ENCODE measurements around the gene TUBB6.

DNA sequence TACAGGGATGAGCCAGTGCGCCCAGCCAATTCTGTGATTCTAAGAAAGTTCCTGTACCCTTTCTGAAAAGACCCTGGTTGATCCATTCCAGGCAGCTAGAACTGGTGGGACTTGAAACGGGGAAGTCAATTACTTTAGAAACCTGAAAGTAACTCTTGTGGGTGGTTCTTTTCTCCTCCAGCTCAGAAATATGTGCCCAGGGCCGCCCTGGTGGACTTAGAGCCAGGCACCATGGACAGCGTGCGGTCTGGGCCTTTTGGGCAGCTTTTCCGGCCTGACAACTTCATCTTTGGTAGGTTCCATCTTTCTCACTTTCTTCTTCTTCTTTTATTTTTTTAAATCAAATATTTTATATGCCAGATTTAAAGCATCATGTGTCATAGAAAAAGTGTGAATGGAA lies 2.7 kb downstream of the TUBB6 start:
- TF ChIP-seq POLR2A (IDR thresholded peaks at IDR 0.05), result no peak
- TF ChIP-seq, protein P1, sequence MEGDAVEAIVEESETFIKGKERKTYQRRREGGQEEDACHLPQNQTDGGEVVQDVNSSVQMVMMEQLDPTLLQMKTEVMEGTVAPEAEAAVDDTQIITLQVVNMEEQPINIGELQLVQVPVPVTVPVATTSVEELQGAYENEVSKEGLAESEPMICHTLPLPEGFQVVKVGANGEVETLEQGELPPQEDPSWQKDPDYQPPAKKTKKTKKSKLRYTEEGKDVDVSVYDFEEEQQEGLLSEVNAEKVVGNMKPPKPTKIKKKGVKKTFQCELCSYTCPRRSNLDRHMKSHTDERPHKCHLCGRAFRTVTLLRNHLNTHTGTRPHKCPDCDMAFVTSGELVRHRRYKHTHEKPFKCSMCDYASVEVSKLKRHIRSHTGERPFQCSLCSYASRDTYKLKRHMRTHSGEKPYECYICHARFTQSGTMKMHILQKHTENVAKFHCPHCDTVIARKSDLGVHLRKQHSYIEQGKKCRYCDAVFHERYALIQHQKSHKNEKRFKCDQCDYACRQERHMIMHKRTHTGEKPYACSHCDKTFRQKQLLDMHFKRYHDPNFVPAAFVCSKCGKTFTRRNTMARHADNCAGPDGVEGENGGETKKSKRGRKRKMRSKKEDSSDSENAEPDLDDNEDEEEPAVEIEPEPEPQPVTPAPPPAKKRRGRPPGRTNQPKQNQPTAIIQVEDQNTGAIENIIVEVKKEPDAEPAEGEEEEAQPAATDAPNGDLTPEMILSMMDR (IDR thresholded peaks at IDR 0.05), result no peak

Measured in heart left ventricle (tissue), 13 donors.